GM19099 (cell line): Measurements from ENCODE around the gene HECW1.

ENCODE experiments used
- POLR2A ChIP-seq: IDR thresholded peaks from 3 replicates; pipeline ENCODE4 v1.6.1; 2011; ENCODE audit warnings: low read depth; ENCODE audit not compliant: insufficient read length; ENCODE audit errors: extremely low read depth

HECW1 gene

GRCh38 chr7:43248553-43248952, 136.1 kb downstream of the HECW1 start:
- no peak for TF ChIP-seq POLR2A

- no peak for TF ChIP-seq POLR2A
Measured at GRCh38 chr7:43248961-43249822, 136.7 kb downstream of the HECW1 start.

GRCh38 chr7:43249823-43250145, 137.3 kb downstream of the HECW1 start:
- TF ChIP-seq POLR2A = no peak

DNA sequence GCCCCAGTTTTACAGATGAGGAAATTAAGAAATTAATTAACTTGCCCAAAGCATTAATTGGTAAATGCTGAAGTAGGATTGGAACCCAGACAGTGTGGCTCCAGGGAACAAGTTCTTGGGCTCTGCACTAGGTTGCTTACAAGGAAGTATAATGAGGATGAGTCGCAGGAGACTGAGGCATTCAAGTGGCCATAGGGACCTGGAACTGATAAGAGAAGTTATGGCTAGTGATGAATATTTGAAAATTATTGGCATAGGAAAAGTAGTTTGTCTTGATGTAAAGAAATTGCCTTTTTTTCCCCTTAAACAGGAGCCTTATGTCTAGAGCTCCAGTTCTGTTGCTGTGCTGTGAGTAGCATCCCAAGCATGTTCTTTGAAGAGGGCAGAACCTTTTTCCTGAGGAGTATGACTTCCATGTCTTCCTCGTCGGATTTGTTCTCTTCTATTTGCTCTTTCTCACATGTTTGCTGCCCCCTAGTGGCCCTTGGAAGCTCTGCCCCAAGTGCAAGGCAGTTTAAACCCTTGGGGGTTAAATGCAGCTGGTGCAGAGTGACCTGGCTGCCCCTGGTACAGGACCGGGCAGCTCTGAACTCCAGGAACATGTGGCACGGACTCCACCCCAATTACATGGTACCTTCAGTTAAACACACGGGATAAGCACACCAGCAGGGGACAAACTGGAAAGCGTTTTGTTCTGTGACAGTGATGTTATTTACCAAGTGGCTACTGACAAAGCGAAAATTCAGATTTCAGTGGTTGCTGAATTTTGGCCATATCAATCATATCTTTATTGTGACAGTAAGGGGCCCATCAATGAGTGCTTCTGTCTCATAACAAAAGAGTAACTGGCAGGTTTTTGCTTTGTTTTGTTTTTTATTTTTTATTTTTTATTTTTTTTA, 148.8 kb downstream of the HECW1 start:
- no peak for TF ChIP-seq POLR2A

- TF ChIP-seq POLR2A = no peak
Measured at GRCh38 chr7:43265139-43265538, 152.7 kb downstream of the HECW1 start.

DNA sequence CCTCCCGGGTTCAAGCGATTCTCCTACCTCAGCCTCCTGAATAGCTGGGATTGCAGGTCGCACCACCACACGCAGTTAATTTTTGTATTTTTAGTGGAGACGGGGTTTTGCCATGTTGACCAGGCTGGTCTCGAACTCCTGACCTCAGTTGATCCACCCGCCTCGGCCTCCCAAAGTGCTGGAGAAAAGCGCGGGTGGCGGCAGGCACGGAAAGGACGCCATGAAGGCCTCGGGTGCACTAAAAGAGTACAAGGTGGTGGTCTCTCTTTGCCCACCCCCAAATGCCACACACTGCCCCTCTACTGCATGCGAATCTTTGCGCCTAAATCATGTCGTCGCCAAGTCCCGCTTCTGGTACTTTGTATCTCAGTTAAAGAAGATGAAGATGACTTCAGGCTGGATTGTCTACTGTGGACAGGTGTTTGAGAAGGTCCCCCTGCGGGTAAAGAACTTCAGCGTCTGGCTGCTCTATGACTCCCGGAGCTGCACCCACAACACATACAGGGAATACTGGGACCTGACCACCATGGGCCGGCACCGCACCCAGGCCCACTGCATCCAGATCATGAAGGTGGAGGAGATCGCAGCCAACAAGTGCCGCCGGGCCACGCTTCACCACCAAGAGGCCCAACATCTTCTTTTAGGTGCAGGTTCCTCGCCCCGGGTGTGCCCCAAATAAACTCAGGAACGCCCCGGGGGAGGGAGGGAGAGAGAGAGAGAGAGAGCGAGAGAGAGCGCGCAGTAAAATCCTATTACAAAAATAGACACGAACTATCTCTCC, 161.7 kb downstream of the HECW1 start:
- TF ChIP-seq POLR2A = no peak

GRCh38 chr7:43274752-43275151, 162.3 kb downstream of the HECW1 start:
- TF ChIP-seq POLR2A = no peak

DNA sequence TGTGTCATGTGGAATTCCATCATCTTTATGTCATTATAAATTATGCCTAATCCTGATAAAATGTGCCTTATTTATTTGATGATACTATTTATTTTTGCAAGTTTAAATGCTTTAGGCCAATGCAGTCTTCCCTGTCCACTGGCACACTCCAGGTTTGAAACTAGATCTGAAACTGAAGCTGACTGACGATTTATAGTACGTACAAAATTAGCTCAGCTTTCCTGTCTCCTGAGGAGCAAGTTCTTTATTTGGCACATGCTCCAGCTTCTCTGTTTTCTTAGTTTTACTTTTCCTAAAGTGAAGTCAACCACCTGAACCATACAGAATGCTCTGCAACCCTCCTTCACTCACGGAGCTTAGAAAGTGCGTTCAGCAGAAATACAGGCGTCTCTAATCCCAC, 164.1 kb downstream of the HECW1 start:
- TF ChIP-seq POLR2A = no peak

- no peak for TF ChIP-seq POLR2A
Measured at GRCh38 chr7:43278088-43278644, 165.7 kb downstream of the HECW1 start.

DNA sequence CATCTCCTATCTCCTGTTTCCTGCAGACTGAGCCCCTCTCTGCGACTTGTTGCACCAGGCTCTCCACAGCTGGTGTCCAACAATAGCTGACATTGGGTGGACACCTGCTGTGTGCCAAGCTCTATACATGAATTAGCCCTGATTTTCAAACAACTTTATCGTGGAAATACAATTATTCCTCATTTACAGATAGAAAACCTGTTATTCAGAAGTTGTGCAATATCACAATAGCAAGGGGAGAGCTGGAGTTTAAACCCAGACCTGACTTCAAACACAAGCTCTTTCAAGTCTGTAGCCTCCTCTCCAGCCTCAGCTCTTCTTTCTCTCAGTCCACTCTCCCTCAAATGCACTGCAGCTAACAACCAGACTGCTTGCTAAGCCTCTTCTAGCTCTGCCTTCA, 168.8 kb downstream of the HECW1 start:
- TF ChIP-seq POLR2A = no peak

DNA sequence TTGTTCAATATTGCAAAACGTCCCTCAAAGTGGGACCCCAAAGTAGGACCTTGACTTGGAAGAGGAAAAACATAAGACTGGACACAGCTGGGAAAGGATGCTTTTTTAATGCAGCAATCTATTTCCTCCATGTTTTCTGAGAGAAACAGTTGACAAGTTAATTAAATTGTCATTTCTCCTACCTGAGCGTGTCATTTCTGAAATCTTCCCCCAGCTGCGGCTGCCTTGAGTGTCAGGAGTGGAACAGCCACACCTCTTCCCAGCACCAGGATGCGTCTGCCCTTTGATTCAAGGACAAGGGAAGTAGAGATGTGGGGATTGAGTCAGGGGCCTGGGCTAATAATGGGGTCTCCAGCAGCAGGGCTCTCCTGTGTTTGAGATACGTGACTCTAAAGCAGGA, 171.3 kb downstream of the HECW1 start:
- no peak for TF ChIP-seq POLR2A

DNA sequence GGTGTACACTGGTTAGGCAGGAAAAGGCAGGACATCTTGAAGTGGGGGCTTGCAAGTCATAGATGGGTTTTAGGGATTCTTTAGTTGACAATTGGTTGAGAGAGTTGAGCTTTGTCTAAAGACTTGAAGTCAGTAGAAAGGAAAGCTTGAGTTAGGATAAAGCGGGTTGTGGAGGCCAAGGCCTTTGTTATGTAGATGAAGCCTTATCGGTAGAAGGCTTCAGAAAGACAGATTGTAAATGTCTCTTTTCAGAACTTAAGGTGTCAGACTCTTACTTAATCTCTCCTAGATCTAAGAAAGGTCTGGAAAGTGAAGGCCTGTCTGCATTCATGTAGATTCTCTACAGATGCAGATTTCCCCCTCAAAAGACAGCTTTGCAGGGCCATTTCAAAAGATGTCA, 177.4 kb downstream of the HECW1 start:
- no peak for TF ChIP-seq POLR2A

DNA sequence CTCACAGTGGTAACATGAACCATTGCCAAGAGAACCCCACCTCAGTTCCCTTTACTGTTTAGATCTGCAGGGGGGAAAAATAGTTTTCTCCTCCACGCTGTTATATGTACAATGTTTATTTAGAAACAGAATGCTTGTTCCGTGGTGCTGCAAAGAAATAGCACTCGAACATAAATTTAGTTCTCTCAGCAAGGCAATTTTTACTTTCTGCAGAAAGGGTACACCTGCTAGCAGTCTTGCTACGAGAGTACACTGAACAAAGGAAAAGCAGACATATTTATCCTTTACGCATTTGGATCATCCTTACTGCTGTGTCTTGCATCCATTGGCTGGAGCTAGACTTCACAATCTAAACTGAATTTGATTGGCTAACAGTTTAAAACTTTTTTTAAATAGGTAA, 178.5 kb downstream of the HECW1 start:
- TF ChIP-seq POLR2A = no peak

DNA sequence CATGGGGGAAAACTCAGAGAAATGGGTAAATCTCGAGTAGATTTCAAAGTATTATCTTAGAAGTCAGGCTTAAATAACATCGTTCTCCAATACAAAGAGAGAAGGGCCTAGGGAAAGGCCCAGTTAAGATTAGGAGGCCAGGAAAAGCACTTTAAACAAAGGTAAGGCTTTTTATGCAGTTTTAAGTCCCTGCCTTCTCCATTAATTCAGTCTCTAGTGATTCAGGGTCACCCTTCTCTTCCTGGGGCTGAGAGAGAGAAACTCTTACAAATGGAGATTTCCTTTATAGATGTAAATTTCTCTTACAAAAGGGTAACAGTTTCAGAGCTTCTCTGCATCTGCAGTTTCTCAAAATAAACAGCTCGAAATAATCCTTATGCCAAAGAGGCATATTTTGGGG, 179.3 kb downstream of the HECW1 start:
- TF ChIP-seq POLR2A = no peak

DNA sequence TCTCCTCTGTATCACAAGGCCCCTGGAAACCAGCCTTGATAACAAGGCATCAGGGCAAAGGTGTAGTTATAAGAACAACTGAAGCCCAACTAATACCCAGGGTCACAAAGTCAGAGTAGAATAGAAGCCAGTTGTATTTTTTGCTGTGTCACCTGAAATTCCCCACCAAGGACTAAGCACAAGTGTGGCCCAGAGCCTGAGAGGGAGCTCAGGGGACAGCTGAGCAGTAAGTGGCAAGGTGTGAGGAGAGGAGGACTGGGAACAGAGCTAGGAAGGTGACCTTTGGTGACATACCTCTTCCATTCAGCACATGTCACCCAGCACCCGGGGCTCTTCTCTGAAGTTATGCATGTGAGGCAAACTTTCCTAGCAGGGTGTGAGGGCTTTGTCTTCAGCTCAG, 179.9 kb downstream of the HECW1 start:
- TF ChIP-seq POLR2A = no peak

DNA sequence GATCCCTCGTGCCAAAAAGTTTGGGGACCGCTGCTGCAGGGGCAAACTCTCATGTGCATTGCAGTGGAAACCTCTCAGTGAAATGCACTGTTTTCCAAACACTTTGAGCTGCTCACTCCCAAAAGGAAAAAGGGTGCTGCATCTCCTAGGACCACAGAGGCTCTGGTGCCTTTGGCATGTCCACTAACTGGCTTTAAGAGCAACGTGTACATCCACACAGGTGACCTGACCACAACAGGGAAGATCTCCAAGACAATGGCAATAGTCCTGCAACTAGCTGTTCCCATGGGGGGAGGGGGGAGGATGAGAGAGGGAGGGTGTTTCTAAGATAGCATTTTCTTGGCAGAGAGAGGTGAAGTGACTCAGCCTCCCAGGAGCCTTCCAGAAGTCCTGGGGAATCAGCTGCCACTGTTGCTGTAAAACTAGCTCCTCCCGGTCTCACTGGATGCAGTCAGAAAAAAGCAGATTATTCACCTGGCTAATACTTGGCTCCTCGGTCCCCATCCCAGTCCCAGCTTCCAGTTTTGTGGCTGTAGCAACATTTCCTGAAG, 181.7 kb downstream of the HECW1 start:
- TF ChIP-seq POLR2A = no peak

DNA sequence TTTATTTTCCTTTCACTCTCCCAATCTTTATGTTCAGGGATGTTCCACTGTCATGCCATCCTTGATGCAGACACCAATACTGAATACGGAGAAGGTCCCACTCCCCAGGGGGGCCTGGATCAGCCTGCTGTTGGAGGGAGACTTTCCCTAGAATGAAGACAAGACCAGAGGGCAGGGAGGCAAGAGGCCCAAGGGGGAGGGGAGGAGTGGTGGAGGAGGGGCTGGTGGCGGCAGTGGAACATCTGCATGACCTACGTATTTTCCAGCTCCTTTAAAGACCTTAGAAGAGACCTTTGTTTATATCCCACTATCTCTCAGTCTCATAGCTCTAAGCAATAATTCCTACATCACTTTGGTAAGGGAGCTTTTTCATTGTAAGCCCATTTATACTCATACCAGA, 183.0 kb downstream of the HECW1 start:
- TF ChIP-seq POLR2A = no peak
